GM12872 (cell line): ENCODE data around the gene LRRTM1.

Source experiments
- CTCF ChIP-seq: IDR thresholded peaks from 3 replicates; pipeline ENCODE4 v1.5.1; 2011; ENCODE audit warnings: low read depth, mild to moderate bottlenecking, low read length, moderate library complexity; ENCODE audit not compliant: insufficient read depth

The LRRTM1 gene

GRCh38 chr2:80302001-80302313 is 2.6 kb downstream of the LRRTM1 start:
- TF ChIP-seq CTCF, result no peak

DNA sequence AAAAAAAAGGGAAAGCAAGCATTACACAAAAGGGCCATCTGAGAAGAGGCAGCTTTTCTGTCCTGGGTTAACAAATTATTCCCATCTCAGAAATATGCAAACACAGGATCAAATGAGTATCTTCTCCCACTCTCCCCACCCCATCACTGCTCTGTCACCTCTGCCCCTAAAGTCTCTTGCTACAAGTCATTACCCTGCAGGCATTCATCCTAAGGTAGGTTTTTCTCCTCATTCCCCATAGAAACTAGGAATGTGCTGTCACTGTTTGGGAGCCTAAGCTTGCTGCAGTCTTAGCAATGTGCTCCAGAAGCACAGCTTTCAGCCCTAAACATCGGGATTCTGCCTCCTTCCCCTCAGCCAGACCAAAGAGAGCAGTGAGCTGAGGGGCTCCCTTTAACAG is 3.6 kb downstream of the LRRTM1 start:
- no peak for TF ChIP-seq CTCF

DNA sequence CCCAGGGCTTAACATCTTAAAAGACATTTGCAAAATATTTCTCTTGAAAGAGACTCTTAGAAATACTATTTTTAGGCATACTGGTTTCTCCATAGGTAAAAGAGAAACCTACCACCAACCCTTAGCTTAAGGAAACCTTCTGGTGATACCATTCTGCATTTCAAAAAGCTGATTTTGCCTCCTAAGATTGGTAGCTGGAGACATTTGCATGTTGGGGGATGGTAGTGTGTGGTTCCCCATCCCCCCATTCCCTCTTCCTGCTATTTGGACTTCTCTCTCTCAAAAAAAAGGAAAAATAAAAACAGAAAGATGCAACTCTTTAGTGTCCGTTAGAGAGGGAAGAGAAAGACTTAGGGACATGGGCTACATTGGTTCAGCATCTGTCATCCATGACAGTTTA is 4.2 kb downstream of the LRRTM1 start:
- TF ChIP-seq CTCF, result no peak

DNA sequence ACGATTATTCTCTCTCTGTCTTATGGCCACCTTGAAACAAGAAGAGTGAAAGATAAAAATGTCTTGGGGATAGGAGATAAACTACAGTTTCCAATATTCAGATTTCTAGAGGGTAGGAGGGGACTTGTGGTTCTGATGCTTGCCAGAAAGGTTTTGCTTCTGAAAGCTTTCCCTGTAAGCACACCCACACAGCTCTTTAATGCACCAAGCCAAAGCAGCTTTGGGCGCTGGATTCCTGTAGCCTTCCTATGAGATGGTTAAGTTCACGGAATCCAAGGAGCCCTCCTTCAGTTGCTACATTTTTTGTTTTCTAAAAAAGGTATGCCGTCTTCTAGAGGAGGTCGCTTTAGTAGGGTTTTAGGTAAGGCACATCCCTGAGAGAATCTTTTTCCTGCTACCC is 4.9 kb downstream of the LRRTM1 start:
- TF ChIP-seq CTCF, result no peak

- no peak for TF ChIP-seq CTCF
These were observed 5.6 kb downstream of the LRRTM1 start for GRCh38 chr2:80298954-80299353.

- no peak for TF ChIP-seq CTCF
These were observed 11.5 kb downstream of the LRRTM1 start for GRCh38 chr2:80293039-80293438.

DNA sequence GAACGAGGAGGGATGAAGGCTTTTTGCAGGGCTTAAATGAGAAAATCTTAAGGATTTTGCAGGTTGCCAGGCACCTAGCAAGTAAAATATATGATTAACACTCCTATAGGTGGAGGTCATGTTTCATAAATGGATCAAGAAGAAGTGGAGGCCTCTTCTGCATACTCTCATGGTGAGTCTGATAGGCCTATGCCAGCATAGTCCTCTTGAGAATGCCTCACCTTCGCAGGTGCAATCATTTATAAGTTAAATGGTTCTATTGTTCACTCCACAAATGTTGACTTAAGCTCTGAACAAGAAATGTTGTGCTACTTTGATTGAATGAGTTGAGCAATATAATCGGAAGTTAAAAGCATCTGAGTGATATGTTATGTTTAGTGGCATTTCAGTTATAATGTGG is 12.1 kb downstream of the LRRTM1 start:
- TF ChIP-seq CTCF, result no peak

- TF ChIP-seq CTCF, result no peak
These were observed 12.9 kb downstream of the LRRTM1 start for GRCh38 chr2:80291656-80292055.
